Measurements from ENCODE around the gene VCL. TPM values are rescaled to one million over a fixed set of nuclear protein-coding genes. Genes with fewer than 3 reads are reported as not detected.

VCL gene
- total RNA-seq, 1 donor: 513 TPM

GRCh38 chr10:74165530-74165901, 167.6 kb downstream of the VCL start:
- peak; percentile 57 for DNase-seq (ENCODE audit: low read depth)
- no peak overlapping the region for H3K4me3 ChIP-seq (ENCODE audit: low read depth, low read length)
- TF ChIP-seq, protein P1, sequence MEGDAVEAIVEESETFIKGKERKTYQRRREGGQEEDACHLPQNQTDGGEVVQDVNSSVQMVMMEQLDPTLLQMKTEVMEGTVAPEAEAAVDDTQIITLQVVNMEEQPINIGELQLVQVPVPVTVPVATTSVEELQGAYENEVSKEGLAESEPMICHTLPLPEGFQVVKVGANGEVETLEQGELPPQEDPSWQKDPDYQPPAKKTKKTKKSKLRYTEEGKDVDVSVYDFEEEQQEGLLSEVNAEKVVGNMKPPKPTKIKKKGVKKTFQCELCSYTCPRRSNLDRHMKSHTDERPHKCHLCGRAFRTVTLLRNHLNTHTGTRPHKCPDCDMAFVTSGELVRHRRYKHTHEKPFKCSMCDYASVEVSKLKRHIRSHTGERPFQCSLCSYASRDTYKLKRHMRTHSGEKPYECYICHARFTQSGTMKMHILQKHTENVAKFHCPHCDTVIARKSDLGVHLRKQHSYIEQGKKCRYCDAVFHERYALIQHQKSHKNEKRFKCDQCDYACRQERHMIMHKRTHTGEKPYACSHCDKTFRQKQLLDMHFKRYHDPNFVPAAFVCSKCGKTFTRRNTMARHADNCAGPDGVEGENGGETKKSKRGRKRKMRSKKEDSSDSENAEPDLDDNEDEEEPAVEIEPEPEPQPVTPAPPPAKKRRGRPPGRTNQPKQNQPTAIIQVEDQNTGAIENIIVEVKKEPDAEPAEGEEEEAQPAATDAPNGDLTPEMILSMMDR (IDR thresholded peaks at IDR 0.05; ENCODE audit: insufficient read depth, low read depth, low read length): no peak

DNA sequence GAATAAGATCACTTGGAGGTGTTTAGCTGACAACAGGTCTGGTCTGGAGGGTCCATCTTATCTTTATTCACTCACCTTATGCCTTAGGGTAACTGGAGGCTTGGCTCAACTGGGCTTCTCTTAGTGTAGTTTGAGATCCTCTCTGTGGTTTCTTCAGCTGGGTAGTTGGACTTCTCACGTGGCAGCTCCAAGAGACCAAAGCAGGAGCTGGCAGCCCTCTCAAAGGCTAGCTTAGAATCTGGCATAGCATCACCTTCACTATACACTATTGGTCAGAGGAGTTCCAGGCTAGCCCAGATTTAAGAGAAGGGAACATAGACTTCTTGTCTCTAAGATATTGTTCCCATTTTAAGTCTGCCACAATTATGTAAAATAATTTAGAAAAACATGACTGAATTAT, 169.5 kb downstream of the VCL start:
- DNase-seq (ENCODE audit: low read depth): no peak
- TF ChIP-seq, protein P1 (IDR thresholded peaks at IDR 0.05; ENCODE audit: insufficient read depth, low read depth, low read length): no peak
- H3K4me3 ChIP-seq (ENCODE audit: low read depth, low read length): no peak overlapping the region

Other genes with a start within 250 kb of the VCL start
- 16.8 and 22.5 TPM in 2 replicates for gene CHCHD1, start 216.1 kb upstream of the VCL start, total RNA-seq
- gene ZSWIM8, start 212.5 kb upstream of the VCL start, total RNA-seq: 70.2 and 82.5 TPM in 2 replicates
- gene NDST2, start 186.5 kb upstream of the VCL start, total RNA-seq: 19.3 and 22.0 TPM in 2 replicates
- 30.6 and 36.7 TPM in 2 replicates for gene CAMK2G, start 123.6 kb upstream of the VCL start, total RNA-seq
- gene PLAU, start 87.0 kb upstream of the VCL start, total RNA-seq: 104 and 111 TPM in 2 replicates
- gene AP3M1, start 152.7 kb downstream of the VCL start, total RNA-seq: 29.0 and 51.4 TPM in 2 replicates
- gene ADK, start 153.1 kb downstream of the VCL start, total RNA-seq: 41.6 and 57.9 TPM in 2 replicates